Measurements from ENCODE around the gene SLC6A6.
A peak's percentile ranks its signal among the peaks of the same experiment; 100 is the strongest.

SLC6A6 gene

GRCh38 chr3:14424711-14425580, 22.5 kb downstream of the SLC6A6 start:
- Histone ChIP-seq H3K4me3 (ENCODE audit: low read length) (no peak overlapping the region), H3K4me1 (ENCODE audit: control insufficient read depth, insufficient read depth, low read length) (no peaks in the 10 kb centered on the region), H3K27me3 (replicated peaks; ENCODE audit: control insufficient read depth, insufficient read depth, low read length) (no peaks in the 10 kb centered on the region), H3K9me3 (ENCODE audit: control insufficient read depth, low read length) (no peaks in the 10 kb centered on the region), H3K9ac (ENCODE audit: low read length) (no peak overlapping the region), H3K36me3 (ENCODE audit: control insufficient read depth, insufficient read depth, low read length, severe bottlenecking) (no peaks in the 10 kb centered on the region)
- no peak for DNase-seq (ENCODE audit: low read depth)

GRCh38 chr3:14425581-14426304, 23.3 kb downstream of the SLC6A6 start:
- H3K4me1 ChIP-seq (ENCODE audit: control insufficient read depth, insufficient read depth, low read length), result no peaks in the 10 kb centered on the region
- H3K9me3 ChIP-seq (ENCODE audit: control insufficient read depth, low read length), result no peaks in the 10 kb centered on the region
- no peak for DNase-seq (ENCODE audit: low read depth)

GRCh38 chr3:14426305-14426620, 23.9 kb downstream of the SLC6A6 start:
- Histone ChIP-seq H3K9me3 (ENCODE audit: control insufficient read depth, low read length) (no peaks in the 10 kb centered on the region), H3K4me3 (ENCODE audit: low read length) (no peak overlapping the region), H3K36me3 (ENCODE audit: control insufficient read depth, insufficient read depth, low read length, severe bottlenecking) (no peaks in the 10 kb centered on the region), H3K4me1 (ENCODE audit: control insufficient read depth, insufficient read depth, low read length) (no peaks in the 10 kb centered on the region), H3K9ac (ENCODE audit: low read length) (no peak overlapping the region), H3K27me3 (replicated peaks; ENCODE audit: control insufficient read depth, insufficient read depth, low read length) (no peaks in the 10 kb centered on the region)
- no peak for DNase-seq (ENCODE audit: low read depth)

More at GRCh38 chr3:14425581-14426304, 23.3 kb downstream of the SLC6A6 start:
- H3K27me3 ChIP-seq (replicated peaks; ENCODE audit: control insufficient read depth, insufficient read depth, low read length), result no peaks in the 10 kb centered on the region
- H3K4me3 ChIP-seq (ENCODE audit: low read length), result no peak overlapping the region
- no peak overlapping the region for H3K9ac ChIP-seq (ENCODE audit: low read length)
- H3K36me3 ChIP-seq (ENCODE audit: control insufficient read depth, insufficient read depth, low read length, severe bottlenecking), result no peaks in the 10 kb centered on the region

- Histone ChIP-seq H3K9me3 (ENCODE audit: control insufficient read depth, low read length) (no peaks in the 10 kb centered on the region), H3K9ac (ENCODE audit: low read length) (no peak overlapping the region), H3K27me3 (replicated peaks; ENCODE audit: control insufficient read depth, insufficient read depth, low read length) (no peaks in the 10 kb centered on the region), H3K4me3 (ENCODE audit: low read length) (no peak overlapping the region), H3K36me3 (ENCODE audit: control insufficient read depth, insufficient read depth, low read length, severe bottlenecking) (no peaks in the 10 kb centered on the region), H3K4me1 (ENCODE audit: control insufficient read depth, insufficient read depth, low read length) (peaks cover 17% of the 10 kb centered on the region)
- DNase-seq (ENCODE audit: low read depth), result peak; percentile 53
These were observed 26.0 kb downstream of the SLC6A6 start for GRCh38 chr3:14428087-14429033.

GRCh38 chr3:14429237-14429636, 26.8 kb downstream of the SLC6A6 start:
- no peaks in the 10 kb centered on the region for H3K36me3 ChIP-seq (ENCODE audit: control insufficient read depth, insufficient read depth, low read length, severe bottlenecking)
- H3K9ac ChIP-seq (ENCODE audit: low read length), result no peak overlapping the region
- DNase-seq (ENCODE audit: low read depth), result no peak
- H3K27me3 ChIP-seq (replicated peaks; ENCODE audit: control insufficient read depth, insufficient read depth, low read length), result no peaks in the 10 kb centered on the region
- no peak overlapping the region for H3K4me3 ChIP-seq (ENCODE audit: low read length)
- H3K9me3 ChIP-seq (ENCODE audit: control insufficient read depth, low read length), result no peaks in the 10 kb centered on the region
- peaks cover 23% of the 10 kb centered on the region for H3K4me1 ChIP-seq (ENCODE audit: control insufficient read depth, insufficient read depth, low read length)

GRCh38 chr3:14429640-14430039, 27.2 kb downstream of the SLC6A6 start:
- no peaks in the 10 kb centered on the region for H3K36me3 ChIP-seq (ENCODE audit: control insufficient read depth, insufficient read depth, low read length, severe bottlenecking)
- no peak overlapping the region for H3K9ac ChIP-seq (ENCODE audit: low read length)
- no peaks in the 10 kb centered on the region for H3K9me3 ChIP-seq (ENCODE audit: control insufficient read depth, low read length)
- H3K4me1 ChIP-seq (ENCODE audit: control insufficient read depth, insufficient read depth, low read length), result peaks cover 27% of the 10 kb centered on the region
- DNase-seq (ENCODE audit: low read depth), result no peak
- no peak overlapping the region for H3K4me3 ChIP-seq (ENCODE audit: low read length)
- H3K27me3 ChIP-seq (replicated peaks; ENCODE audit: control insufficient read depth, insufficient read depth, low read length), result no peaks in the 10 kb centered on the region

GRCh38 chr3:14430053-14430452, 27.6 kb downstream of the SLC6A6 start:
- DNase-seq (ENCODE audit: low read depth), result no peak
- H3K9ac ChIP-seq (ENCODE audit: low read length), result no peak overlapping the region
- H3K9me3 ChIP-seq (ENCODE audit: control insufficient read depth, low read length), result no peaks in the 10 kb centered on the region
- H3K36me3 ChIP-seq (ENCODE audit: control insufficient read depth, insufficient read depth, low read length, severe bottlenecking), result no peaks in the 10 kb centered on the region
- H3K4me1 ChIP-seq (ENCODE audit: control insufficient read depth, insufficient read depth, low read length), result peaks cover 31% of the 10 kb centered on the region
- H3K27me3 ChIP-seq (replicated peaks; ENCODE audit: control insufficient read depth, insufficient read depth, low read length), result no peaks in the 10 kb centered on the region
- H3K4me3 ChIP-seq (ENCODE audit: low read length), result no peak overlapping the region

- Histone ChIP-seq H3K36me3 (ENCODE audit: control insufficient read depth, insufficient read depth, low read length, severe bottlenecking) (no peaks in the 10 kb centered on the region), H3K4me3 (ENCODE audit: low read length) (no peak overlapping the region), H3K4me1 (ENCODE audit: control insufficient read depth, insufficient read depth, low read length) (peaks cover 34% of the 10 kb centered on the region), H3K9ac (ENCODE audit: low read length) (no peak overlapping the region), H3K27me3 (replicated peaks; ENCODE audit: control insufficient read depth, insufficient read depth, low read length) (no peaks in the 10 kb centered on the region), H3K9me3 (ENCODE audit: control insufficient read depth, low read length) (no peaks in the 10 kb centered on the region)
- DNase-seq (ENCODE audit: low read depth), result no peak
These were observed 28.5 kb downstream of the SLC6A6 start for GRCh38 chr3:14430706-14431451.

- DNase-seq (ENCODE audit: low read depth), result no peak
These were observed 29.1 kb downstream of the SLC6A6 start for GRCh38 chr3:14431452-14431916.

GRCh38 chr3:14431917-14432834, 29.8 kb downstream of the SLC6A6 start:
- Histone ChIP-seq H3K36me3 (ENCODE audit: control insufficient read depth, insufficient read depth, low read length, severe bottlenecking) (no peaks in the 10 kb centered on the region), H3K4me3 (ENCODE audit: low read length) (no peak overlapping the region), H3K4me1 (ENCODE audit: control insufficient read depth, insufficient read depth, low read length) (peaks cover 34% of the 10 kb centered on the region), H3K9me3 (ENCODE audit: control insufficient read depth, low read length) (no peaks in the 10 kb centered on the region), H3K9ac (ENCODE audit: low read length) (peak overlapping the region; percentile 59), H3K27me3 (replicated peaks; ENCODE audit: control insufficient read depth, insufficient read depth, low read length) (no peaks in the 10 kb centered on the region)
- peak; percentile 74 for DNase-seq (ENCODE audit: low read depth)

More at GRCh38 chr3:14431452-14431916, 29.1 kb downstream of the SLC6A6 start:
- no peaks in the 10 kb centered on the region for H3K27me3 ChIP-seq (replicated peaks; ENCODE audit: control insufficient read depth, insufficient read depth, low read length)
- no peak overlapping the region for H3K4me3 ChIP-seq (ENCODE audit: low read length)
- no peaks in the 10 kb centered on the region for H3K36me3 ChIP-seq (ENCODE audit: control insufficient read depth, insufficient read depth, low read length, severe bottlenecking)
- H3K4me1 ChIP-seq (ENCODE audit: control insufficient read depth, insufficient read depth, low read length), result peaks cover 34% of the 10 kb centered on the region
- H3K9ac ChIP-seq (ENCODE audit: low read length), result peak overlapping the region; percentile 59
- no peaks in the 10 kb centered on the region for H3K9me3 ChIP-seq (ENCODE audit: control insufficient read depth, low read length)
